ENCODE results near the gene OMP.

GRCh38 chr11:77074205-77074604 lies 28.4 kb upstream of the OMP start:
- TF ChIP-seq, protein P1, sequence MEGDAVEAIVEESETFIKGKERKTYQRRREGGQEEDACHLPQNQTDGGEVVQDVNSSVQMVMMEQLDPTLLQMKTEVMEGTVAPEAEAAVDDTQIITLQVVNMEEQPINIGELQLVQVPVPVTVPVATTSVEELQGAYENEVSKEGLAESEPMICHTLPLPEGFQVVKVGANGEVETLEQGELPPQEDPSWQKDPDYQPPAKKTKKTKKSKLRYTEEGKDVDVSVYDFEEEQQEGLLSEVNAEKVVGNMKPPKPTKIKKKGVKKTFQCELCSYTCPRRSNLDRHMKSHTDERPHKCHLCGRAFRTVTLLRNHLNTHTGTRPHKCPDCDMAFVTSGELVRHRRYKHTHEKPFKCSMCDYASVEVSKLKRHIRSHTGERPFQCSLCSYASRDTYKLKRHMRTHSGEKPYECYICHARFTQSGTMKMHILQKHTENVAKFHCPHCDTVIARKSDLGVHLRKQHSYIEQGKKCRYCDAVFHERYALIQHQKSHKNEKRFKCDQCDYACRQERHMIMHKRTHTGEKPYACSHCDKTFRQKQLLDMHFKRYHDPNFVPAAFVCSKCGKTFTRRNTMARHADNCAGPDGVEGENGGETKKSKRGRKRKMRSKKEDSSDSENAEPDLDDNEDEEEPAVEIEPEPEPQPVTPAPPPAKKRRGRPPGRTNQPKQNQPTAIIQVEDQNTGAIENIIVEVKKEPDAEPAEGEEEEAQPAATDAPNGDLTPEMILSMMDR (IDR thresholded peaks at IDR 0.05), result no peak
- TF ChIP-seq POLR2A (IDR thresholded peaks at IDR 0.05) (no peak), EP300 (IDR thresholded peaks at IDR 0.05) (no peak)
